SU-DHL-6 (cell line): ENCODE measurements around the gene ACTR6.

ENCODE experiments used
- H2AFZ ChIP-seq: fragments of 200-600 bp; sonication (generic); 2 replicates; pipeline ENCODE4 v1.6.1; 2014; ENCODE audit warnings: low read depth, mild to moderate bottlenecking, moderate library complexity, mixed read lengths, antibody characterized with exemption, low read length; ENCODE audit not compliant: severe bottlenecking
- H3F3A ChIP-seq: fragments of 200-600 bp; shearing (Covaris generic); 2 replicates; pipeline ENCODE4 v1.6.0; 2016; ENCODE audit warnings: antibody characterized with exemption, mild to moderate bottlenecking; ENCODE audit not compliant: insufficient read depth
- H3K27ac ChIP-seq: fragments of 200-600 bp; sonication (generic); 2 replicates; pipeline ENCODE4 v1.5.1; 2016; ENCODE audit warnings: low read depth, mild to moderate bottlenecking, low read length, moderate library complexity, mixed read lengths
- H3K27me3 ChIP-seq: fragments of 200-600 bp; sonication (generic), shearing (Covaris generic); 2 replicates; pipeline ENCODE4 v1.6.0; 2014; ENCODE audit warnings: mild to moderate bottlenecking, low read length
- H3K36me3 ChIP-seq: fragments of 200-600 bp; sonication (generic); 2 replicates; pipeline ENCODE4 v1.6.1; 2014; ENCODE audit warnings: mild to moderate bottlenecking, low read length, mixed read lengths
- H3K4me2 ChIP-seq: fragments of 300-600, 200-600 bp; shearing (Covaris generic), sonication (generic); 2 replicates; pipeline ENCODE4 v1.6.0; 2014; ENCODE audit warnings: low read length, low read depth, mild to moderate bottlenecking; ENCODE audit not compliant: poor library complexity, severe bottlenecking
- H3K4me3 ChIP-seq: fragments of 200-600 bp; sonication (generic); 2 replicates; pipeline ENCODE4 v1.5.1; 2014; ENCODE audit warnings: antibody characterized with exemption, low read length, mild to moderate bottlenecking, mixed read lengths; ENCODE audit not compliant: insufficient read depth, poor library complexity, severe bottlenecking
- H3K79me2 ChIP-seq: fragments of 200-600 bp; sonication (generic); 2 replicates; pipeline ENCODE4 v1.6.1; 2014; ENCODE audit warnings: mild to moderate bottlenecking, low read length, moderate library complexity; ENCODE audit not compliant: insufficient read depth
- H3K9ac ChIP-seq: fragments of 200-600 bp; sonication (generic); 2 replicates; pipeline ENCODE4 v1.7.0; 2014; ENCODE audit warnings: mild to moderate bottlenecking, low read length
- H3K9me2 ChIP-seq: fragments of 200-600 bp; sonication (generic); replicated peaks from 2 replicates; pipeline ENCODE4 v1.6.1; 2014; ENCODE audit warnings: low read length; ENCODE audit not compliant: insufficient read depth
- H3K9me3 ChIP-seq: fragments of 200-600 bp; sonication (generic); 2 replicates; pipeline ENCODE4 v1.6.1; 2014; ENCODE audit warnings: low read length, mixed read lengths; ENCODE audit not compliant: insufficient read depth
- H4K20me1 ChIP-seq: fragments of 200-600 bp; sonication (generic); 2 replicates; pipeline ENCODE4 v1.6.1; 2014; ENCODE audit warnings: low read depth, mild to moderate bottlenecking, antibody characterized with exemption, low read length, moderate library complexity, mixed read lengths
- CTCF ChIP-seq: fragments of 200-600 bp; sonication (generic); IDR thresholded peaks from one replicate; pipeline ENCODE4 v1.5.1; 2017; ENCODE audit warnings: antibody characterized with exemption, mild to moderate bottlenecking, low read length, moderate library complexity; ENCODE audit not compliant: insufficient read depth, poor library complexity, severe bottlenecking
- EZH2phosphoT487 ChIP-seq: fragments of 200-600 bp; sonication (generic), shearing (Covaris generic); conservative IDR thresholded peaks from 2 replicates; pipeline ENCODE4 v1.6.1; 2018; ENCODE audit warnings: mild to moderate bottlenecking, antibody characterized with exemption, low read length, moderate library complexity, mixed read lengths

ACTR6 gene

GRCh38 chr12:100214518-100214917 is 13.9 kb downstream of the ACTR6 start:
- H3K4me3 ChIP-seq, result no peak overlapping the region
- H3K27me3 ChIP-seq, result no peaks in the 10 kb centered on the region
- H3K79me2 ChIP-seq, result no peaks in the 10 kb centered on the region
- no peak overlapping the region for H3K9ac ChIP-seq
- H4K20me1 ChIP-seq, result no peaks in the 10 kb centered on the region
- no peak overlapping the region for H2AFZ ChIP-seq
- H3F3A ChIP-seq, result no peaks in the 10 kb centered on the region; the same call in 1 of the 2 replicates
- no peak overlapping the region for H3K27ac ChIP-seq
- H3K4me2 ChIP-seq, result no peak overlapping the region
- H3K9me2 ChIP-seq, result no peaks in the 10 kb centered on the region
- TF ChIP-seq CTCF, result no peak
- TF ChIP-seq EZH2phosphoT487, result no peak
- H3K36me3 ChIP-seq, result peaks cover 41% of the 10 kb centered on the region; the same call in 1 of the 2 replicates
- no peaks in the 10 kb centered on the region for H3K9me3 ChIP-seq

- Histone ChIP-seq H3K79me2 (no peaks in the 10 kb centered on the region), H3K4me2 (no peak overlapping the region), H3K27ac (no peak overlapping the region), H2AFZ (no peak overlapping the region), H3K9me2 (no peaks in the 10 kb centered on the region), H3K36me3 (peaks cover 44% of the 10 kb centered on the region; the same call in 1 of the 2 replicates), H3K4me3 (no peak overlapping the region), H4K20me1 (no peaks in the 10 kb centered on the region), H3K9me3 (no peaks in the 10 kb centered on the region), H3K27me3 (no peaks in the 10 kb centered on the region), H3K9ac (no peak overlapping the region), H3F3A (no peaks in the 10 kb centered on the region; the same call in 1 of the 2 replicates)
- no peak for TF ChIP-seq CTCF
- no peak for TF ChIP-seq EZH2phosphoT487
Measured at GRCh38 chr12:100215209-100215608, 14.6 kb downstream of the ACTR6 start.

- H3F3A ChIP-seq, result no peaks in the 10 kb centered on the region; the same call in 1 of the 2 replicates
- no peaks in the 10 kb centered on the region for H4K20me1 ChIP-seq
- no peaks in the 10 kb centered on the region for H3K79me2 ChIP-seq
- H3K36me3 ChIP-seq, result peaks cover 52% of the 10 kb centered on the region; the same call in 1 of the 2 replicates
- H3K4me3 ChIP-seq, result no peak overlapping the region
- no peaks in the 10 kb centered on the region for H3K27me3 ChIP-seq
- no peak overlapping the region for H3K4me2 ChIP-seq
- H3K27ac ChIP-seq, result no peak overlapping the region
- H3K9ac ChIP-seq, result no peak overlapping the region
- no peak overlapping the region for H2AFZ ChIP-seq
- no peak for TF ChIP-seq CTCF
- TF ChIP-seq EZH2phosphoT487, result no peak
- no peaks in the 10 kb centered on the region for H3K9me2 ChIP-seq
- no peaks in the 10 kb centered on the region for H3K9me3 ChIP-seq
Measured at GRCh38 chr12:100216337-100216736, 15.7 kb downstream of the ACTR6 start.
